Osteocyte (in vitro differentiated cells): ENCODE measurements around the gene R3HDM1. TPM values are rescaled to one million over a fixed set of nuclear protein-coding genes. Genes with fewer than 3 reads are reported as not detected.
"Not testable (repeated sequence)": the region's sequence is repeated elsewhere in the genome, so short reads cannot be mapped to it uniquely, and the experiment has no call there.

Experiments used
- DNase-seq: peaks from one replicate; pipeline ENCODE4 v3.0.0; 2021; ENCODE audit warnings: mixed read lengths; ENCODE audit not compliant: unreplicated experiment; ENCODE audit errors: extremely low spot score
- H3K27ac Mint-ChIP-seq: one replicate; pipeline ENCODE4 v1.8.0; 2021; ENCODE audit warnings: mild to moderate bottlenecking, mixed read lengths; ENCODE audit not compliant: unreplicated experiment
- H3K27me3 Mint-ChIP-seq: one replicate; pipeline ENCODE4 v1.8.0; 2021; ENCODE audit warnings: mixed read lengths; ENCODE audit not compliant: unreplicated experiment
- H3K36me3 Mint-ChIP-seq: one replicate; pipeline ENCODE4 v1.8.0; 2021; ENCODE audit warnings: mixed read lengths; ENCODE audit not compliant: unreplicated experiment
- H3K4me1 Mint-ChIP-seq: one replicate; pipeline ENCODE4 v1.8.0; 2021; ENCODE audit warnings: mixed read lengths; ENCODE audit not compliant: unreplicated experiment
- H3K4me3 Mint-ChIP-seq: one replicate; pipeline ENCODE4 v1.8.0; 2021; ENCODE audit warnings: mild to moderate bottlenecking, moderate library complexity, mixed read lengths; ENCODE audit not compliant: unreplicated experiment
- H3K9me3 Mint-ChIP-seq: one replicate; pipeline ENCODE4 v1.8.0; 2021; ENCODE audit warnings: mixed read lengths; ENCODE audit not compliant: unreplicated experiment
- total RNA-seq: library from RNA; stranded (reverse); gene quantifications from 2 replicates; pipeline ENCODE4 v1.2.1, GENCODE V29; 2021
- TF ChIP-seq, protein P1 (sequence below): fragments of 200-600 bp; sonication (generic); IDR thresholded peaks from 2 replicates; pipeline ENCODE4 v1.5.0; 2021; ENCODE audit warnings: antibody characterized with exemption, mild to moderate bottlenecking, moderate library complexity

The R3HDM1 gene
- total RNA-seq, 1 donor from 2014 or later = 35.0 TPM

- no peak overlapping the region for H3K4me3 Mint-ChIP-seq
- no peak for DNase-seq
- TF ChIP-seq, protein P1, sequence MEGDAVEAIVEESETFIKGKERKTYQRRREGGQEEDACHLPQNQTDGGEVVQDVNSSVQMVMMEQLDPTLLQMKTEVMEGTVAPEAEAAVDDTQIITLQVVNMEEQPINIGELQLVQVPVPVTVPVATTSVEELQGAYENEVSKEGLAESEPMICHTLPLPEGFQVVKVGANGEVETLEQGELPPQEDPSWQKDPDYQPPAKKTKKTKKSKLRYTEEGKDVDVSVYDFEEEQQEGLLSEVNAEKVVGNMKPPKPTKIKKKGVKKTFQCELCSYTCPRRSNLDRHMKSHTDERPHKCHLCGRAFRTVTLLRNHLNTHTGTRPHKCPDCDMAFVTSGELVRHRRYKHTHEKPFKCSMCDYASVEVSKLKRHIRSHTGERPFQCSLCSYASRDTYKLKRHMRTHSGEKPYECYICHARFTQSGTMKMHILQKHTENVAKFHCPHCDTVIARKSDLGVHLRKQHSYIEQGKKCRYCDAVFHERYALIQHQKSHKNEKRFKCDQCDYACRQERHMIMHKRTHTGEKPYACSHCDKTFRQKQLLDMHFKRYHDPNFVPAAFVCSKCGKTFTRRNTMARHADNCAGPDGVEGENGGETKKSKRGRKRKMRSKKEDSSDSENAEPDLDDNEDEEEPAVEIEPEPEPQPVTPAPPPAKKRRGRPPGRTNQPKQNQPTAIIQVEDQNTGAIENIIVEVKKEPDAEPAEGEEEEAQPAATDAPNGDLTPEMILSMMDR = peak; percentile 93
- no peaks in the 10 kb centered on the region for H3K9me3 Mint-ChIP-seq
- no peaks in the 10 kb centered on the region for H3K4me1 Mint-ChIP-seq
- H3K27ac Mint-ChIP-seq = no peak overlapping the region
- H3K27me3 Mint-ChIP-seq = no peaks in the 10 kb centered on the region
- H3K36me3 Mint-ChIP-seq = peaks cover 2% of the 10 kb centered on the region
Measured at GRCh38 chr2:135709992-135710391, 178.7 kb downstream of the R3HDM1 start.

DNA sequence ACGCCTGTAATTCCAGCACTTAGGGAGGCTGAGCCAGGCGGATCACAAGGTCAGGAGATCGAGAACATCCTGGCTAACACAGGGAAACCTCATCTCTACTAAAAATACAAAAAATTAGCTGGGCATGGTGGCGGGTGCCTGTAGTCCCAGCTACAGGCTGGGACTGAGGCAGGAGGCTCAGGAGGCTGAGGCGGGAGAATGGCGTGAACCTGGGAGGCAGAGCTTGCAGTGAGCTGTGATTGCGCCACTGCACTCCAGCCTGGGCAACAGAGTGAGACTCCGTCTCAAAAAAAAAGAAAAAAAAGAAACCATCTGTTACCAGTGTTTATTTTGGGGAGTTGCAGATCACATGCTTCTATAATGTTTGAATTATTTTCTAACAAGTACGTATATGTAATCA, 183.8 kb downstream of the R3HDM1 start:
- peaks cover 12% of the 10 kb centered on the region for H3K36me3 Mint-ChIP-seq

GRCh38 chr2:135728064-135728743, 196.9 kb downstream of the R3HDM1 start:
- TF ChIP-seq, protein P1 = no peak

More for the DNA sequence above, 183.8 kb downstream of the R3HDM1 start:
- H3K27me3 Mint-ChIP-seq, H3K4me3 Mint-ChIP-seq, H3K4me1 Mint-ChIP-seq, DNase-seq, H3K27ac Mint-ChIP-seq, H3K9me3 Mint-ChIP-seq: not testable (repeated sequence)

GRCh38 chr2:135732561-135732960, 201.3 kb downstream of the R3HDM1 start:
- Mint-ChIP-seq H3K9me3 (no peaks in the 10 kb centered on the region), H3K27ac (no peak overlapping the region), H3K27me3 (no peaks in the 10 kb centered on the region), H3K4me3 (no peak overlapping the region), H3K36me3 (no peaks in the 10 kb centered on the region), H3K4me1 (no peaks in the 10 kb centered on the region)
- TF ChIP-seq, protein P1 = no peak
- no peak for DNase-seq

More at GRCh38 chr2:135728064-135728743, 196.9 kb downstream of the R3HDM1 start:
- DNase-seq = no peak
- no peak overlapping the region for H3K4me3 Mint-ChIP-seq
- H3K27ac Mint-ChIP-seq = no peak overlapping the region
- no peaks in the 10 kb centered on the region for H3K27me3 Mint-ChIP-seq
- no peaks in the 10 kb centered on the region for H3K4me1 Mint-ChIP-seq
- H3K9me3 Mint-ChIP-seq = no peaks in the 10 kb centered on the region
- peaks cover 14% of the 10 kb centered on the region for H3K36me3 Mint-ChIP-seq

GRCh38 chr2:135733045-135733444, 201.8 kb downstream of the R3HDM1 start:
- H3K4me3 Mint-ChIP-seq = no peak overlapping the region
- DNase-seq = no peak
- TF ChIP-seq, protein P1 = no peak
- no peaks in the 10 kb centered on the region for H3K9me3 Mint-ChIP-seq
- H3K36me3 Mint-ChIP-seq = no peaks in the 10 kb centered on the region
- no peaks in the 10 kb centered on the region for H3K27me3 Mint-ChIP-seq
- no peak overlapping the region for H3K27ac Mint-ChIP-seq
- no peaks in the 10 kb centered on the region for H3K4me1 Mint-ChIP-seq
